Measurements from ENCODE around the gene IRF2BP2. TPM values are rescaled to one million over a fixed set of nuclear protein-coding genes. Genes with fewer than 3 reads are reported as not detected.
A peak's percentile ranks its signal among the peaks of the same experiment; 100 is the strongest.

Gene IRF2BP2
- total and polyA plus RNA-seq, 2 of the 13 experiments (the other 11 are each of a cell fraction or from before 2014, with no cell fraction given) = 140 to 147 TPM

- TF ChIP-seq ZNF407 (CRISPR knock-in tag; IDR thresholded peaks at IDR 0.05; ENCODE audit: not compliant biosample characterization) = peak; percentile 79
- no peak for TF ChIP-seq ZFP1 (CRISPR knock-in tag; IDR thresholded peaks at IDR 0.05)
- TF ChIP-seq MXI1 (IDR thresholded peaks at IDR 0.05; ENCODE audit: borderline replicate concordance, low read depth, low read length) = peak; percentile 70; the same call in 1 of the 3 replicates
- peak; percentile 87 for TF ChIP-seq ZNF276 (CRISPR knock-in tag; IDR thresholded peaks at IDR 0.05; ENCODE audit: low read depth)
- TF ChIP-seq ZBTB44 (CRISPR knock-in tag; IDR thresholded peaks at IDR 0.05) = peak; percentile 65; the same call in 1 of the 2 replicates
- no peak for TF ChIP-seq SOX6 (IDR thresholded peaks at IDR 0.05)
- peak; percentile 42; the same call in 1 of the 2 replicates for TF ChIP-seq SOX6 (CRISPR knock-in tag; IDR thresholded peaks at IDR 0.05)
- TF ChIP-seq ZNF563 (CRISPR knock-in tag; IDR thresholded peaks at IDR 0.05) = peak; percentile 94
- TF ChIP-seq ZNF564 (CRISPR knock-in tag; IDR thresholded peaks at IDR 0.05) = peak; percentile 82
- peak; percentile 77 for TF ChIP-seq IKZF4 (CRISPR knock-in tag; IDR thresholded peaks at IDR 0.05; ENCODE audit: borderline replicate concordance, low read depth, not compliant biosample characterization)
- TF ChIP-seq ZNF558 (CRISPR knock-in tag; IDR thresholded peaks at IDR 0.05; ENCODE audit: borderline replicate concordance) = no peak; the same call in 1 of the 2 replicates
- no peak for TF ChIP-seq NFYB (CRISPR knock-in tag; IDR thresholded peaks at IDR 0.05)
- no peak for TF ChIP-seq ZNF780A (CRISPR knock-in tag; IDR thresholded peaks at IDR 0.05)
- TF ChIP-seq ZNF572 (CRISPR knock-in tag; IDR thresholded peaks at IDR 0.05) = no peak
- TF ChIP-seq ZNF547 (CRISPR knock-in tag; IDR thresholded peaks at IDR 0.05) = peak; percentile 92
- 0 out of 2 replicates have a peak, but pooled peaks have one; percentile 23 for TF ChIP-seq PRMT3 (CRISPR knock-in tag; IDR thresholded peaks at IDR 0.05; ENCODE audit: borderline replicate concordance, low read depth)
- peak; percentile 71 for TF ChIP-seq ZBTB7B (CRISPR knock-in tag; IDR thresholded peaks at IDR 0.05)
- TF ChIP-seq MATR3 (CRISPR knock-in tag; IDR thresholded peaks at IDR 0.05) = no peak
These were observed 10.2 kb downstream of the IRF2BP2 start (continued) for GRCh38 chr1:234599617-234600417.

Data from HepG2 (cell line).